PC-3 (cell line): Measurements from ENCODE around the gene BACH2.

Experiments used
- CTCF ChIP-seq: fragments of 300-600 bp; sonication (generic); conservative IDR thresholded peaks from 2 replicates; pipeline ENCODE4 v1.5.1; 2017; ENCODE audit warnings: antibody characterized with exemption, low read depth, mild to moderate bottlenecking, low read length
- EZH2 ChIP-seq: fragments of 300-600 bp; sonication (generic); IDR thresholded peaks from one replicate; pipeline ENCODE4 v1.6.1; 2017; ENCODE audit warnings: antibody characterized with exemption, mild to moderate bottlenecking, low read length; ENCODE audit not compliant: unreplicated experiment
- EZH2phosphoT487 ChIP-seq: fragments of 300-600 bp; sonication (generic); IDR thresholded peaks from 2 replicates; pipeline ENCODE4 v1.6.1; 2018; ENCODE audit warnings: mild to moderate bottlenecking, antibody characterized with exemption, low read length, borderline replicate concordance

DNA sequence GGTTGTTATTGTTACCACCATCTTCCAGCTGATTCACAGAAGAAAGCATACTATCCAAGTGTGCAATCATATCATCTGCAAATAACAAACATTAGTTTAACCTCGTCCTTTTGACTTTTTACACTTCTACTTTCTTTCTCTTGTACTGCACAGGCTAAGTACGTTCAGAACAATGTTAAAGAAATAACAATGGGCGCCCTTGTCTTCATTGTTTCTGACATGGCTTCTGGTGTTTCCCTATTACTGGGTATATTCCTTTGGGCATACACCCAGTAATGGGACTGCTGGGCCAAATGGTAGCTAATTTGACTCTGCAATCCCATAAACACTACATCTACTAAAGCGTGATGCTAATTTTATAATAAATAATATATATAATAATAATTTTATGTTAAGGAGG is 255.7 kb downstream of the BACH2 start:
- TF ChIP-seq CTCF (no peak), EZH2phosphoT487 (no peak), EZH2 (no peak)
